WI38 (cell line): Measurements from ENCODE around the gene CHCHD5.
"Not testable (repeated sequence)": the region's sequence is repeated elsewhere in the genome, so short reads cannot be mapped to it uniquely, and the experiment has no call there.

Source experiments
- H3K4me3 ChIP-seq: 2 replicates; pipeline ENCODE4 v1.5.1; 2011; ENCODE audit warnings: low read depth, mild to moderate bottlenecking, control low read depth, low read length
- CTCF ChIP-seq: IDR thresholded peaks from 2 replicates; pipeline ENCODE4 v1.5.1; 2012; ENCODE audit warnings: low read depth, mild to moderate bottlenecking, control low read depth, low read length

The CHCHD5 gene, protein sequence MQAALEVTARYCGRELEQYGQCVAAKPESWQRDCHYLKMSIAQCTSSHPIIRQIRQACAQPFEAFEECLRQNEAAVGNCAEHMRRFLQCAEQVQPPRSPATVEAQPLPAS

DNA sequence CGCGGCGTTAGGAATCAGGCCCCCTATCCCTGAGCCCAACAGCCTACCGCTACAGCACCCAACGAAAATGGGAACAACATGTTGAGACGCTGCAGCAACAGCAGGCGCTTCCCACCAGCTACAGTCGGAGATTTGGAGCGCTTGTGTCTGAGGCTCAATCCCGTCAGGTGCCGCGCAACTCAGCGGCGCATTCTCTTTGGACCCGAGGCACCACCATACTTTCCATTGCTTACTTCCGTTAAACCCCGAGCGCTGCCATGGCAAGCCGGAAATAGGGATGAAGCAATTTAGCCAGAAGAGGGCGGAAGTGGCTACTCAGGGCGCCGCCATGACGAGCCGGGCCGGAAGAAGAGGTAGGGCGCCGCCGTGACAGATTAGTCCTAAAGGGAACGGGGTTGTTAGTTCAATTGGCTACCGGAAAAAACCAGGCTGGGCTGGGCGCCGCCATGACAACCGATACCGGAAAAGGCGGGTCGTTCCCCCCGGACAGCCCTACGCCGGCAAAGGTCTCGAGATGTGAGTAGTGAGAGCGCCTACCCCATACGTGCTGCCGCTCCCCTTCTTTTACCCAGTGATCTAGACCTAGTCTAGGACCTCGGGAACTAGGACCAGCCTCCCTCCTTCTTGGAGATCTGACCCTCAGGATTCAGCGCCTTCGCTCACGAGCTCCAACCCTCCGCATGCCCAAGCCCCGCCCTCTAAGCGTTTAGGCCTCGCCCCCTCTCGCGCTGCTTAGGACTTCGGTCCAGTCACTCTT lies at the start of gene CHCHD5:
Gene CHCHD5, plus strand, starts transcription at position 476 of the 757 bp plus-strand sequence. Its CDS starts 39 bp downstream, at position 515.
- TF ChIP-seq CTCF, result no peak
- peak within 1 kb of the TSS; percentile 80 for H3K4me3 ChIP-seq

- no peak for TF ChIP-seq CTCF
- no peak overlapping the region for H3K4me3 ChIP-seq
Observed at GRCh38 chr2:112534826-112535225, 49.6 kb upstream of the CHCHD5 start.

- H3K4me3 ChIP-seq, result not testable (repeated sequence)
Observed at GRCh38 chr2:112536665-112537064, 47.7 kb upstream of the CHCHD5 start.

DNA sequence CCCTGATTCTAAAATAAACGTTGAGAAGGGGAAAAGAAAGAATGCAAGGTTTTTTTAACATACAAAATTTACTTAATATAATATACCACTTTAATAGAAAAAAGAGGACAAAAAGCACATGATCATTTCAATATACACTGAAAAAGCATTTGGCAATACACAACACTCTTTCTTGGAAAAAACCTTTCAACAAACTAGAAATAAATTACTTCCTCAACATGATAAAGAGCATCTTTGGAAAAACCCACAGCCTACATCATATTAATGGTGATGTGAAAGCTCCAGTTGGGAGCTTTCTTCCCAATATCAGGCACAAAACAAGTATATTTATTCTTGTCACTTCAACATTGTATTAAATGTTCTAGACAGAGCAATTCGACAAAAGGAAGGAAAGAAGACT lies 45.1 kb upstream of the CHCHD5 start:
- no peak for TF ChIP-seq CTCF
- no peak overlapping the region for H3K4me3 ChIP-seq

DNA sequence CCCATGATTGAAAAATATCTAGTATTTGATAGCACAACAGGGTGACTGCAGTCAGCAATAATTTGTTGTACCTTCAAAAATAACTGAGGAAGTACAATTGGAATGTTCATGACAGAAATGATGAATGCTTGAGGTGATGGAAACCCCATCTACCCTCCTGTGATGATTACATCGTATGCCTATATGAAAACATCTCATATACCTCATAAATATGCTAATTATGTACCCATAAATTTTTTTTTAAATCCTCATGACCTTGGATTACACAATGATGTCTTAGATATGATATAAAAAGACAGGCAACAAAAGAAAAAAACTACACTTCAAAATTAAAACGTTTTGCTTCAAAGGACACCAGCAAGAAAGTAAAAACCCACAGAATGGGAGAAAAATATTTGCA lies 43.5 kb upstream of the CHCHD5 start:
- TF ChIP-seq CTCF, result no peak
- H3K4me3 ChIP-seq, result no peak overlapping the region; the same call in 1 of the 2 replicates

DNA sequence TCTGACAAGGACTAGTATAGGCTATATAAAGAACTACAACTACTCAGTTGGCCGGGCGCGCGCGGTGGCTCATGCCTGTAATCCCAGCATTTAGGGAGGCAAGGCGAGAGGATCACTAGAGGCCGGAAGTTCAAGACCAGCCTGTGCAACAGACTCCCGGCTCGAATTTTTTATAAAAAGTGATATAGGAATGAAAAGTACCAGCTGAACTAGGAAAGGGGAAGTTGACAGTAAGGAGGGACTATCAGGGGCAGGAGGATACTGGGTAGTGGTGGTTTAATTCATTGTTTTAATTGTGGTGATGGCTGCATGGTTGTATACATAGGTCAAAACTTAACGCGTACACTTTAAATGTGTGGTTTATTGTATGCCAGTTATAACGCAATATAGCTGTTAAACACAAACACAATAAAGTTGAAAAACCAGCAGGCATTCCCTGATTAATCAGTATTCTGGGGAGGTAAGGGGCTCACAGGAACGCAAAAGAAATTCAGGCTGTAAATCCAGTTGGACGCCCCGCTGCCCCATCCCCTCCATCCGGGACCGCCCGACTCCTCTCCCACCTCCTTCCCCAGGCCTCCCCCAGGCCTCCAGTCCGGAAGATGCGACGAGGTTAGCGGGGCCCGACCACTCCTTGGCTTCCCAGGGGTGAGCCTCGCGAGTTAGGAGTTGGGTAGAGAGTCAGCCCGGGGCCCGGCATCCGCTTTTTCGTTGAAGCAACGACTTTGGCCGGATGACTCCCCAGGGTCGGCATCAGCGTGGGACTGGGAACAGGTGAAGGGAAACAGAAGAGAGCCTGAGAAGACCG lies 42.9 kb upstream of the CHCHD5 start:
- H3K4me3 ChIP-seq, result peak overlapping the region; percentile 83
- TF ChIP-seq CTCF, result no peak

DNA sequence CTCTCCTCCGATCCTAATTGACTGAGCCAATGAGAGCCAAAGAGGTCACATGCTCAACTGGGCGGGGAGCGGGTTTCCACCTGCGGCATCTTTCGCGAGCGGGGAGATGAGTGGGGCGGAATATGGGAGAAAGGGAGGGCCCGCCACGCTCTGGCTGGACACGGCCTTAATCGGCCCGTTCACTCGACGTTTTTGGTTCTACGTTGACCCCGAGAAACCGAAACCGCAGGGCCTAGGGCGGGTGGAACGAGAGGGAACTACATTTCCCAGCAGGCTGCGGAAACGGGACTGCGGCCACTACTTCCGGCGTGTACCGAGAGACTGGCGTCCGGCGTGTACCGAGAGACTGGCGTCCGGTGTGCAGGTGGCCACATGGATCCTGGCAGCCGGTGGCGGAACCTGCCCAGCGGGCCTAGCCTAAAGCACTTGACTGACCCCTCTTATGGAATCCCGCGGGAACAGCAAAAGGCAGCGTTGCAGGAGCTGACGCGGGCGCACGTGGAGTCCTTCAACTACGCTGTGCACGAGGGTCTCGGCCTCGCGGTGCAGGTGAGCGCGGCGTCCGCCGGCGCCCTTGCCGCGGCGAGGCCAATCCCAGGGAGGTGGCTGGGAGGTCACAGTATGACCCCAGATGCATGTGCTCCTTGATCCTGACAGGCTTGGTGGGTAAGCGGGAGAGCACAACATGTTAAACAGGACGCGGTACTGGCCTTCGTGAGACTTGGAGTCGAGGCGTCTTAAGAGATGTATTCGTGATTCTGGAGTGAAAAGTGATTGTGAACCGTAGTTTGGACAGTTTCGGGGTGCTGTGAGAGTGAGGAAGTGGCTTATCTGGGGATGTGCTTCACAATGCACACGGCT lies 42.1 kb upstream of the CHCHD5 start, which contains the start of gene POLR1B:
Gene POLR1B, plus strand, starts transcription at position 343 of the 861 bp plus-strand sequence. Its CDS starts 30 bp downstream, at position 373.
- H3K4me3 ChIP-seq, result peak within 1 kb of the TSS; percentile 83

More for the DNA sequence above, 42.1 kb upstream of the CHCHD5 start, which contains the start of gene POLR1B:
- no peak for TF ChIP-seq CTCF
